Activated CD8-positive, alpha-beta memory T cell treated with anti-CD3 and anti-CD28 coated beads for 24 hours (primary cell): ENCODE measurements around the gene CDR2.
"Not testable (repeated sequence)": the region's sequence is repeated elsewhere in the genome, so short reads cannot be mapped to it uniquely, and the experiment has no call there.

Source experiments
- DNase-seq: peaks from one replicate; pipeline ENCODE4 v3.0.0-alpha.2; 2020

The CDR2 gene

GRCh38 chr16:22374311-22375116, at the start of gene CDR2:
CDR2 (minus strand) TSS chr16:22374619; CDS start chr16:22374309, 310 bp downstream.
- DNase-seq: peak; percentile 98

- DNase-seq: no peak
Observed at GRCh38 chr16:22423716-22424115, 49.3 kb upstream of the CDR2 start.

GRCh38 chr16:22421136-22421535, 46.7 kb upstream of the CDR2 start:
- DNase-seq: no peak

- DNase-seq: no peak
Observed at GRCh38 chr16:22420606-22421135, 46.3 kb upstream of the CDR2 start.

GRCh38 chr16:22419908-22420307, 45.5 kb upstream of the CDR2 start:
- no peak for DNase-seq

- DNase-seq: no peak
Observed at GRCh38 chr16:22418826-22419225, 44.4 kb upstream of the CDR2 start.

- DNase-seq: not testable (repeated sequence)
Observed at GRCh38 chr16:22417798-22418197, 43.4 kb upstream of the CDR2 start.

- no peak for DNase-seq
Observed at GRCh38 chr16:22417019-22417418, 42.6 kb upstream of the CDR2 start.

- DNase-seq: no peak
Observed at GRCh38 chr16:22413819-22414218, 39.4 kb upstream of the CDR2 start.

- DNase-seq: no peak
Observed at GRCh38 chr16:22407486-22407885, 33.1 kb upstream of the CDR2 start.

GRCh38 chr16:22402191-22402590, 27.8 kb upstream of the CDR2 start:
- DNase-seq: no peak

- no peak for DNase-seq
Observed at GRCh38 chr16:22400900-22401299, 26.5 kb upstream of the CDR2 start.

- no peak for DNase-seq
Observed at GRCh38 chr16:22397931-22398330, 23.5 kb upstream of the CDR2 start.

GRCh38 chr16:22397464-22397863, 23.0 kb upstream of the CDR2 start:
- no peak for DNase-seq

- DNase-seq: no peak
Observed at GRCh38 chr16:22395960-22396359, 21.5 kb upstream of the CDR2 start.

GRCh38 chr16:22394121-22394520, 19.7 kb upstream of the CDR2 start:
- no peak for DNase-seq

- no peak for DNase-seq
Observed at GRCh38 chr16:22388101-22388644, 13.8 kb upstream of the CDR2 start.

- no peak for DNase-seq
Observed at GRCh38 chr16:22386976-22387375, 12.6 kb upstream of the CDR2 start.

GRCh38 chr16:22385196-22385595, 10.8 kb upstream of the CDR2 start:
- DNase-seq: no peak

GRCh38 chr16:22383827-22384226, 9.4 kb upstream of the CDR2 start:
- no peak for DNase-seq

- DNase-seq: no peak
Observed at GRCh38 chr16:22381392-22381791, 7.0 kb upstream of the CDR2 start.

GRCh38 chr16:22380529-22380928, 6.1 kb upstream of the CDR2 start:
- no peak for DNase-seq

GRCh38 chr16:22379656-22380055, 5.2 kb upstream of the CDR2 start:
- no peak for DNase-seq

- DNase-seq: no peak
Observed at GRCh38 chr16:22375963-22376640, 1.7 kb upstream of the CDR2 start.
